ENCODE data around the gene TSPAN4.

TSPAN4 gene

DNA sequence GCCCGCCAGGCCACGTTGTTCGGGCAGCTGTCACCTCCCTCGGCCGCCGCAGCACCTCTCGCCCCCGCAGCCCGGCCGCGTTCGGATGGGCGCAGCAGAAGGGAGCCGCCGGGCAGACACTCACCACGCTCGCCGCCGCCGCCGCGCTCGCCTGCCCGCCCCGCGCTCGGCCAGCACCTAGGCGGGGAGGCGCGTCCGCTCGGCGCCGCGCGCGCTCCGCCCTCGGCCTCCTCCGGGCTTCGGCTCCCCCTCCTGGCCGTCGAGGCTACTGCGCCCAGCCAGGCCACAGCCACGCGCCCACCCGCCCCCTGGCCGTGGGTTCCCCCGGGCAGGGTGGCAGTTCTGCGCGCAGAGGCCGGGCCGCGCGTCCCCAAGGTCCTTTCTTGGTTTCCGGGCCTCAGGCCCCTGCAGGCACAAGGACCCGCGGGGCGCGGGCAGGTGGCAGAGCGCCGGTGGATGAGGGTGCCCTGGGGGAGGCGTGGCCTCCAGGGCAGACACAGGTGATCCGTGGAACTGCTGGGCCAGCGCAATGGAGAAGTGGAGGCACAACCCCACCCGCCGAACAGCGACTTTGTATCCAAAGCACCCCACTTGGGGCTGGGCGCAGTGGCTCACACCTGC lies 44.4 kb upstream of the TSPAN4 start, which contains the start of gene SLC25A22 (continued):
- TF ChIP-seq, protein P1, sequence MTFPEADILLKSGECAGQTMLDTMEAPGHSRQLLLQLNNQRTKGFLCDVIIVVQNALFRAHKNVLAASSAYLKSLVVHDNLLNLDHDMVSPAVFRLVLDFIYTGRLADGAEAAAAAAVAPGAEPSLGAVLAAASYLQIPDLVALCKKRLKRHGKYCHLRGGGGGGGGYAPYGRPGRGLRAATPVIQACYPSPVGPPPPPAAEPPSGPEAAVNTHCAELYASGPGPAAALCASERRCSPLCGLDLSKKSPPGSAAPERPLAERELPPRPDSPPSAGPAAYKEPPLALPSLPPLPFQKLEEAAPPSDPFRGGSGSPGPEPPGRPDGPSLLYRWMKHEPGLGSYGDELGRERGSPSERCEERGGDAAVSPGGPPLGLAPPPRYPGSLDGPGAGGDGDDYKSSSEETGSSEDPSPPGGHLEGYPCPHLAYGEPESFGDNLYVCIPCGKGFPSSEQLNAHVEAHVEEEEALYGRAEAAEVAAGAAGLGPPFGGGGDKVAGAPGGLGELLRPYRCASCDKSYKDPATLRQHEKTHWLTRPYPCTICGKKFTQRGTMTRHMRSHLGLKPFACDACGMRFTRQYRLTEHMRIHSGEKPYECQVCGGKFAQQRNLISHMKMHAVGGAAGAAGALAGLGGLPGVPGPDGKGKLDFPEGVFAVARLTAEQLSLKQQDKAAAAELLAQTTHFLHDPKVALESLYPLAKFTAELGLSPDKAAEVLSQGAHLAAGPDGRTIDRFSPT (tag by site-specific recombination; IDR thresholded peaks at IDR 0.05) = peak; percentile 88
- TF ChIP-seq ZNF132 (tag by site-specific recombination; IDR thresholded peaks at IDR 0.05; ENCODE audit: borderline replicate concordance) (no peak), GLI2 (tag by site-specific recombination; IDR thresholded peaks at IDR 0.05; ENCODE audit: borderline replicate concordance, low read depth) (no peak), ZNF776 (tag by site-specific recombination; IDR thresholded peaks at IDR 0.05; ENCODE audit: borderline replicate concordance) (no peak), ZNF341 (tag by site-specific recombination; IDR thresholded peaks at IDR 0.05; ENCODE audit: low read depth) (no peak), ZNF623 (tag by site-specific recombination; IDR thresholded peaks at IDR 0.05) (no peak), REST (tag by site-specific recombination; IDR thresholded peaks at IDR 0.05) (no peak), ZNF157 (tag by site-specific recombination; IDR thresholded peaks at IDR 0.05) (no peak), ZNF830 (tag by site-specific recombination; IDR thresholded peaks at IDR 0.05; ENCODE audit: low read depth) (no peak), ZFP3 (tag by site-specific recombination; IDR thresholded peaks at IDR 0.05; ENCODE audit: low read depth) (no peak), ZNF600 (tag by site-specific recombination; IDR thresholded peaks at IDR 0.05) (no peak), GFI1B (tag by site-specific recombination; IDR thresholded peaks at IDR 0.05) (no peak), ZBTB21 (tag by site-specific recombination; IDR thresholded peaks at IDR 0.05) (no peak), ZNF621 (tag by site-specific recombination; IDR thresholded peaks at IDR 0.05) (no peak), ZNF777 (tag by site-specific recombination; IDR thresholded peaks at IDR 0.05; ENCODE audit: borderline replicate concordance) (no peak), ZNF837 (tag by site-specific recombination; IDR thresholded peaks at IDR 0.05) (no peak), GLIS2 (tag by site-specific recombination; IDR thresholded peaks at IDR 0.05) (peak; percentile 33), ZNF48 (tag by site-specific recombination; IDR thresholded peaks at IDR 0.05) (no peak), ZNF560 (tag by site-specific recombination; IDR thresholded peaks at IDR 0.05; ENCODE audit: borderline replicate concordance) (no peak), ZFHX2 (tag by site-specific recombination; conservative IDR thresholded peaks at IDR 0.05) (peak; percentile 6; the same call in 1 of the 2 replicates)
- TF ChIP-seq, protein P2, sequence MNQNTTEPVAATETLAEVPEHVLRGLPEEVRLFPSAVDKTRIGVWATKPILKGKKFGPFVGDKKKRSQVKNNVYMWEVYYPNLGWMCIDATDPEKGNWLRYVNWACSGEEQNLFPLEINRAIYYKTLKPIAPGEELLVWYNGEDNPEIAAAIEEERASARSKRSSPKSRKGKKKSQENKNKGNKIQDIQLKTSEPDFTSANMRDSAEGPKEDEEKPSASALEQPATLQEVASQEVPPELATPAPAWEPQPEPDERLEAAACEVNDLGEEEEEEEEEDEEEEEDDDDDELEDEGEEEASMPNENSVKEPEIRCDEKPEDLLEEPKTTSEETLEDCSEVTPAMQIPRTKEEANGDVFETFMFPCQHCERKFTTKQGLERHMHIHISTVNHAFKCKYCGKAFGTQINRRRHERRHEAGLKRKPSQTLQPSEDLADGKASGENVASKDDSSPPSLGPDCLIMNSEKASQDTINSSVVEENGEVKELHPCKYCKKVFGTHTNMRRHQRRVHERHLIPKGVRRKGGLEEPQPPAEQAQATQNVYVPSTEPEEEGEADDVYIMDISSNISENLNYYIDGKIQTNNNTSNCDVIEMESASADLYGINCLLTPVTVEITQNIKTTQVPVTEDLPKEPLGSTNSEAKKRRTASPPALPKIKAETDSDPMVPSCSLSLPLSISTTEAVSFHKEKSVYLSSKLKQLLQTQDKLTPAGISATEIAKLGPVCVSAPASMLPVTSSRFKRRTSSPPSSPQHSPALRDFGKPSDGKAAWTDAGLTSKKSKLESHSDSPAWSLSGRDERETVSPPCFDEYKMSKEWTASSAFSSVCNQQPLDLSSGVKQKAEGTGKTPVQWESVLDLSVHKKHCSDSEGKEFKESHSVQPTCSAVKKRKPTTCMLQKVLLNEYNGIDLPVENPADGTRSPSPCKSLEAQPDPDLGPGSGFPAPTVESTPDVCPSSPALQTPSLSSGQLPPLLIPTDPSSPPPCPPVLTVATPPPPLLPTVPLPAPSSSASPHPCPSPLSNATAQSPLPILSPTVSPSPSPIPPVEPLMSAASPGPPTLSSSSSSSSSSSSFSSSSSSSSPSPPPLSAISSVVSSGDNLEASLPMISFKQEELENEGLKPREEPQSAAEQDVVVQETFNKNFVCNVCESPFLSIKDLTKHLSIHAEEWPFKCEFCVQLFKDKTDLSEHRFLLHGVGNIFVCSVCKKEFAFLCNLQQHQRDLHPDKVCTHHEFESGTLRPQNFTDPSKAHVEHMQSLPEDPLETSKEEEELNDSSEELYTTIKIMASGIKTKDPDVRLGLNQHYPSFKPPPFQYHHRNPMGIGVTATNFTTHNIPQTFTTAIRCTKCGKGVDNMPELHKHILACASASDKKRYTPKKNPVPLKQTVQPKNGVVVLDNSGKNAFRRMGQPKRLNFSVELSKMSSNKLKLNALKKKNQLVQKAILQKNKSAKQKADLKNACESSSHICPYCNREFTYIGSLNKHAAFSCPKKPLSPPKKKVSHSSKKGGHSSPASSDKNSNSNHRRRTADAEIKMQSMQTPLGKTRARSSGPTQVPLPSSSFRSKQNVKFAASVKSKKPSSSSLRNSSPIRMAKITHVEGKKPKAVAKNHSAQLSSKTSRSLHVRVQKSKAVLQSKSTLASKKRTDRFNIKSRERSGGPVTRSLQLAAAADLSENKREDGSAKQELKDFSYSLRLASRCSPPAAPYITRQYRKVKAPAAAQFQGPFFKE (tag by site-specific recombination; IDR thresholded peaks at IDR 0.05; ENCODE audit: borderline replicate concordance) = no peak
- TF ChIP-seq, protein P3, sequence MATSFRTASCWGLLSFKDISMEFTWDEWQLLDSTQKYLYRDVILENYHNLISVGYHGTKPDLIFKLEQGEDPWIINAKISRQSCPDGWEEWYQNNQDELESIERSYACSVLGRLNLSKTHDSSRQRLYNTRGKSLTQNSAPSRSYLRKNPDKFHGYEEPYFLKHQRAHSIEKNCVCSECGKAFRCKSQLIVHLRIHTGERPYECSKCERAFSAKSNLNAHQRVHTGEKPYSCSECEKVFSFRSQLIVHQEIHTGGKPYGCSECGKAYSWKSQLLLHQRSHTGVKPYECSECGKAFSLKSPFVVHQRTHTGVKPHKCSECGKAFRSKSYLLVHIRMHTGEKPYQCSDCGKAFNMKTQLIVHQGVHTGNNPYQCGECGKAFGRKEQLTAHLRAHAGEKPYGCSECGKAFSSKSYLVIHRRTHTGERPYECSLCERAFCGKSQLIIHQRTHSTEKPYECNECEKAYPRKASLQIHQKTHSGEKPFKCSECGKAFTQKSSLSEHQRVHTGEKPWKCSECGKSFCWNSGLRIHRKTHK (tag by site-specific recombination; IDR thresholded peaks at IDR 0.05) = no peak
- TF ChIP-seq, protein P4, sequence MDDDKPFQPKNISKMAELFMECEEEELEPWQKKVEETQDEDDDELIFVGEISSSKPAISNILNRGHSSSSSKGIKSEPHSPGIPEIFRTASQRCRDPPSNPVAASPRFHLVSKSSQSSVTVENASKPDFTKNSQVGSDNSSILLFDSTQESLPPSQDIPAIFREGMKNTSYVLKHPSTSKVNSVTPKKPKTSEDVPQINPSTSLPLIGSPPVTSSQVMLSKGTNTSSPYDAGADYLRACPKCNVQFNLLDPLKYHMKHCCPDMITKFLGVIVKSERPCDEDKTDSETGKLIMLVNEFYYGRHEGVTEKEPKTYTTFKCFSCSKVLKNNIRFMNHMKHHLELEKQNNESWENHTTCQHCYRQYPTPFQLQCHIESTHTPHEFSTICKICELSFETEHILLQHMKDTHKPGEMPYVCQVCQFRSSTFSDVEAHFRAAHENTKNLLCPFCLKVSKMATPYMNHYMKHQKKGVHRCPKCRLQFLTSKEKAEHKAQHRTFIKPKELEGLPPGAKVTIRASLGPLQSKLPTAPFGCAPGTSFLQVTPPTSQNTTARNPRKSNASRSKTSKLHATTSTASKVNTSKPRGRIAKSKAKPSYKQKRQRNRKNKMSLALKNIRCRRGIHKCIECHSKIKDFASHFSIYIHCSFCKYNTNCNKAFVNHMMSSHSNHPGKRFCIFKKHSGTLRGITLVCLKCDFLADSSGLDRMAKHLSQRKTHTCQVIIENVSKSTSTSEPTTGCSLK (tag by site-specific recombination; IDR thresholded peaks at IDR 0.05) = no peak

All from HEK293 (cell line).